HepG2 (cell line): Measurements from ENCODE around the gene CHKB. TPM values are rescaled to one million over a fixed set of nuclear protein-coding genes. Genes with fewer than 3 reads are reported as not detected.
A peak's percentile ranks its signal among the peaks of the same experiment; 100 is the strongest.

Source experiments
- ATAC-seq: fragments of 200-7000 bp; cut with Tn5 transposase; 3 replicates; pipeline ENCODE4 v1.9.1; 2020; ENCODE audit warnings: mild to moderate bottlenecking, moderate library complexity
- BruUV-seq: library from RNA; stranded (reverse); fragments of 400-500 nt; replicated peaks from 2 replicates; lab custom pipeline; 2021; lab: Mats Ljungman, UMichigan
- CTCF ChIA-PET: fragments of 300-600 bp; formaldehyde crosslinking; extraction: SDS; loops from one replicate; lab custom pipeline; 2021; ENCODE audit warnings: low total read pairs, inconsistent platforms, low intra/inter-chr PET ratio; lab: Yijun Ruan, JAX
- POLR2A ChIA-PET: fragments of 350-600 bp; sonication (Branson Sonifier 250); formaldehyde crosslinking; loops from one replicate; lab custom pipeline; 2020; ENCODE audit warnings: antibody characterized with exemption, inconsistent platforms; lab: Yijun Ruan, JAX
- DNase-seq: peaks from one replicate; pipeline ENCODE4 v3.0.0-alpha.2; 2015; ENCODE audit warnings: low spot score
- FAIRE-seq: peaks from 3 replicates; lab custom pipeline; 2011; peaks lifted over from hg19 to GRCh38; lab: Jason Lieb, UNC
- H2AFZ ChIP-seq: one replicate; pipeline ENCODE4 v1.6.1; 2011; ENCODE audit warnings: low read length, inconsistent platforms
- H3K27ac ChIP-seq: fragments of 300-600 bp; 3 replicates; pipeline ENCODE4 v1.8.0; 2011; ENCODE audit warnings: mixed run types, mild to moderate bottlenecking, mixed read lengths, low read length, inconsistent platforms; ENCODE audit not compliant: insufficient read depth; ENCODE audit errors: extremely low read length
- H3K27me3 ChIP-seq, 2 experiments: fragments of 200-600 bp in 1 of 2; 2 replicates in 1 of 2; 3 replicates in 1 of 2; pipeline versions ENCODE4 v1.6.0 to v1.8.0; 2011; ENCODE audit warnings: low read length in 2 of 2, mild to moderate bottlenecking in 2 of 2, moderate library complexity in 2 of 2, inconsistent platforms in 1 of 2; ENCODE audit not compliant: insufficient read depth in 2 of 2, control insufficient read depth in 1 of 2
- H3K36me3 ChIP-seq, 2 experiments: fragments of 200-600 bp in 1 of 2; replicated peaks in 1 of 2; 2 replicates in 1 of 2; 3 replicates in 1 of 2; pipeline versions ENCODE4 v1.5.1 to v1.8.0; 2011; ENCODE audit warnings: low read length in 2 of 2, inconsistent platforms in 1 of 2; ENCODE audit not compliant: insufficient read depth in 2 of 2, control insufficient read depth in 1 of 2
- H3K4me1 ChIP-seq: 2 replicates; pipeline ENCODE4 v1.5.1; 2012; ENCODE audit warnings: low read length, inconsistent platforms; ENCODE audit not compliant: insufficient read depth
- H3K4me2 ChIP-seq: 2 replicates; pipeline ENCODE4 v1.6.0; 2011; ENCODE audit warnings: low read depth, low read length, inconsistent platforms
- H3K4me3 ChIP-seq, 3 experiments: fragments of 200-600 bp in 1 of 3; sonication (generic), shearing (Covaris generic) in 1 of 3; replicated peaks in 1 of 3; 2 replicates each; pipeline ENCODE4 v1.5.1; 2011 to 2016; ENCODE audit warnings: low read length in 3 of 3, inconsistent platforms in 2 of 3, low read depth in 2 of 3, mild to moderate bottlenecking in 2 of 3, control low read depth in 1 of 3, mixed read lengths in 1 of 3; ENCODE audit not compliant: insufficient read depth in 1 of 3
- H3K79me2 ChIP-seq: one replicate; pipeline ENCODE4 v1.6.1; 2011; ENCODE audit warnings: low read length, inconsistent platforms; ENCODE audit not compliant: insufficient read depth
- H3K9ac ChIP-seq: 2 replicates; pipeline ENCODE4 v1.6.0; 2011; ENCODE audit warnings: mild to moderate bottlenecking, low read depth, low read length, inconsistent platforms; ENCODE audit not compliant: insufficient read depth
- H3K9me3 ChIP-seq: 2 replicates; pipeline ENCODE4 v1.5.1; 2012; ENCODE audit warnings: mild to moderate bottlenecking, low read length
- H4K20me1 ChIP-seq: 2 replicates; pipeline ENCODE4 v1.6.0; 2011; ENCODE audit warnings: inconsistent platforms, mild to moderate bottlenecking, low read length, moderate library complexity; ENCODE audit not compliant: insufficient read depth
- ERF ChIP-seq: IDR thresholded peaks from 2 replicates; pipeline ENCODE4 v1.6.1; 2018; ENCODE audit warnings: missing biosample characterization, missing genetic modification reagents
- FOXA3 ChIP-seq: IDR thresholded peaks from 2 replicates; pipeline ENCODE4 v1.6.1; 2016; ENCODE audit warnings: missing genetic modification reagents, missing compliant biosample characterization
- MATR3 ChIP-seq: sonication (generic); formaldehyde crosslinking; IDR thresholded peaks from 2 replicates; pipeline ENCODE4 v1.4.0; 2020; ENCODE audit warnings: missing genetic modification reagents
- NRL ChIP-seq: sonication (generic); formaldehyde crosslinking; IDR thresholded peaks from 2 replicates; pipeline ENCODE4 v1.5.0; 2020; ENCODE audit warnings: missing genetic modification reagents, mild to moderate bottlenecking, moderate library complexity, borderline replicate concordance
- ONECUT2 ChIP-seq: sonication (generic); formaldehyde crosslinking; IDR thresholded peaks from 2 replicates; pipeline ENCODE4 v1.4.0; 2020; ENCODE audit warnings: missing genetic modification reagents
- RBFOX2 ChIP-seq: fragments of 200-400 bp; formaldehyde crosslinking; IDR thresholded peaks from 2 replicates; pipeline ENCODE4 v1.6.1; 2017; ENCODE audit warnings: low read depth, mild to moderate bottlenecking, low read length
- RELA ChIP-seq: sonication (generic); formaldehyde crosslinking; IDR thresholded peaks from 2 replicates; pipeline ENCODE4 v1.4.0; 2020; ENCODE audit warnings: missing genetic modification reagents
- SAFB2 ChIP-seq: sonication (generic); formaldehyde crosslinking; IDR thresholded peaks from 2 replicates; pipeline ENCODE4 v1.5.1; 2020; ENCODE audit warnings: missing genetic modification reagents, low read depth, mild to moderate bottlenecking, borderline replicate concordance
- SIX4 ChIP-seq: sonication (generic); formaldehyde crosslinking; IDR thresholded peaks from 2 replicates; pipeline ENCODE4 v1.4.0; 2020; ENCODE audit warnings: missing genetic modification reagents
- TAF1 ChIP-seq: sonication (generic); formaldehyde crosslinking; IDR thresholded peaks from 2 replicates; pipeline ENCODE4 v1.4.0; 2020; ENCODE audit warnings: missing genetic modification reagents
- TCF7L2 ChIP-seq: IDR thresholded peaks from 2 replicates; pipeline ENCODE4 v1.6.1; 2011; ENCODE audit warnings: mild to moderate bottlenecking, low read depth, low read length, moderate library complexity
- TOPORS ChIP-seq: sonication (generic); formaldehyde crosslinking; IDR thresholded peaks from 2 replicates; pipeline ENCODE4 v1.8.0; 2023; ENCODE audit warnings: mild to moderate bottlenecking, missing genetic modification reagents
- ZFP36L1 ChIP-seq: sonication (generic); formaldehyde crosslinking; IDR thresholded peaks from 2 replicates; pipeline ENCODE4 v1.8.0; 2022; ENCODE audit warnings: mild to moderate bottlenecking, missing genetic modification reagents, moderate library complexity
- ZFX ChIP-seq: sonication (generic); formaldehyde crosslinking; IDR thresholded peaks from 2 replicates; pipeline ENCODE4 v1.4.0; 2020; ENCODE audit warnings: mild to moderate bottlenecking, low read depth, missing genetic modification reagents, moderate library complexity
- ZFYVE20 ChIP-seq: sonication (generic); formaldehyde crosslinking; IDR thresholded peaks from 2 replicates; pipeline ENCODE4 v1.8.0; 2023; ENCODE audit warnings: low read depth, mild to moderate bottlenecking, moderate library complexity, missing genetic modification reagents, borderline replicate concordance
- ZNF280D ChIP-seq: sonication (generic); formaldehyde crosslinking; IDR thresholded peaks from 2 replicates; pipeline ENCODE4 v1.5.1; 2020; ENCODE audit warnings: mild to moderate bottlenecking, missing genetic modification reagents
- ZNF446 ChIP-seq: sonication (generic); formaldehyde crosslinking; IDR thresholded peaks from 2 replicates; pipeline ENCODE4 v1.5.0; 2020; ENCODE audit warnings: mild to moderate bottlenecking, missing genetic modification reagents
- ZNF460 ChIP-seq: sonication (generic); formaldehyde crosslinking; IDR thresholded peaks from 2 replicates; pipeline ENCODE4 v1.5.1; 2020; ENCODE audit warnings: missing genetic modification reagents, mild to moderate bottlenecking, borderline replicate concordance
- ZNF484 ChIP-seq: sonication (generic); formaldehyde crosslinking; IDR thresholded peaks from 2 replicates; pipeline ENCODE4 v1.5.1; 2020; ENCODE audit warnings: mild to moderate bottlenecking, low read depth, missing genetic modification reagents, borderline replicate concordance
- ZNF550 ChIP-seq: sonication (generic); formaldehyde crosslinking; IDR thresholded peaks from 2 replicates; pipeline ENCODE4 v1.4.0; 2020; ENCODE audit warnings: mild to moderate bottlenecking, missing genetic modification reagents, borderline replicate concordance
- WGBS: methylation state at CpG from one replicate; pipeline ENCODE4 v1.1.6; 2017; ENCODE audit warnings: low lambda C conversion rate; 5-methylcytosine and 5-hydroxymethylcytosine counted together
- in situ Hi-C: cut with HindIII; loops from 2 replicates; pipeline ENCODE4 v1.10.0; 2017; ENCODE audit warnings: low pct_unique_long_range_greater_than_20kb; ENCODE audit not compliant: extremely low pct_ligation_motif_present
- intact Hi-C: fragments of 100-400 bp; cut with micrococcal nuclease; formaldehyde crosslinking; loops from one replicate; pipeline ENCODE4 v1.10.0; 2022; ENCODE audit not compliant: unreplicated experiment
- polyA plus RNA-seq, 8 experiments: library from polyadenylated mRNA; depleted of rRNA in 3 of 8; stranded (reverse) in 7 of 8; unstranded in 1 of 8; fragments of >200 nt; fragmentation: Illumina TruSeq in 4 of 8; extraction: Trizol in 4 of 8; gene quantifications; 2 replicates each; pipeline versions ENCODE4 v1.2.1 to v1.2.3, GENCODE V29; 2011 to 2016; ENCODE audit warnings: low read depth in 4 of 8, missing spikeins in 1 of 8, mixed read lengths in 1 of 8; ENCODE audit not compliant: insufficient read depth in 1 of 8
- total RNA-seq, 5 experiments: library from RNA; depleted of rRNA; stranded (reverse); fragments of >200 nt; fragmentation: Illumina TruSeq; extraction: Trizol; gene quantifications; 2 replicates each; pipeline ENCODE4 v1.2.3, GENCODE V29; 2016; ENCODE audit warnings: low read depth in 1 of 5
- TF ChIP-seq, protein P1 (sequence below): sonication (generic); formaldehyde crosslinking; IDR thresholded peaks from 2 replicates; pipeline ENCODE4 v1.9.0; 2022; ENCODE audit warnings: missing genetic modification reagents, mild to moderate bottlenecking, borderline replicate concordance

Gene CHKB
- total and polyA plus RNA-seq, 2 of the 13 experiments (the other 11 are each of a cell fraction or from before 2014, with no cell fraction given), result 24.5 to 42.7 TPM

- peak overlapping the region; percentile 28 for H3K27ac ChIP-seq
- H2AFZ ChIP-seq, result no peak overlapping the region
- 9% methylated on average over 16 of the region's 22 CpGs for WGBS
- TF ChIP-seq ZFYVE20 (CRISPR knock-in tag) (no peak), RBFOX2 (peak; percentile 49), ONECUT2 (CRISPR knock-in tag) (no peak), NRL (CRISPR knock-in tag) (no peak), SAFB2 (CRISPR knock-in tag) (no peak), ZFX (peak; percentile 81), TCF7L2 (no peak), RELA (no peak), TOPORS (no peak), SIX4 (no peak), ZFP36L1 (no peak), MATR3 (no peak), TAF1 (CRISPR knock-in tag) (peak; percentile 43), ERF (CRISPR knock-in tag) (no peak), ZNF280D (no peak), FOXA3 (CRISPR knock-in tag) (peak; percentile 57; the same call in 1 of the 2 replicates), ZNF460 (CRISPR knock-in tag) (no peak), ZNF446 (CRISPR knock-in tag) (no peak), ZNF484 (CRISPR knock-in tag) (no peak), ZNF550 (CRISPR knock-in tag) (0 out of 2 replicates have a peak, but pooled peaks have one; percentile 81)
- TF ChIP-seq, protein P1, sequence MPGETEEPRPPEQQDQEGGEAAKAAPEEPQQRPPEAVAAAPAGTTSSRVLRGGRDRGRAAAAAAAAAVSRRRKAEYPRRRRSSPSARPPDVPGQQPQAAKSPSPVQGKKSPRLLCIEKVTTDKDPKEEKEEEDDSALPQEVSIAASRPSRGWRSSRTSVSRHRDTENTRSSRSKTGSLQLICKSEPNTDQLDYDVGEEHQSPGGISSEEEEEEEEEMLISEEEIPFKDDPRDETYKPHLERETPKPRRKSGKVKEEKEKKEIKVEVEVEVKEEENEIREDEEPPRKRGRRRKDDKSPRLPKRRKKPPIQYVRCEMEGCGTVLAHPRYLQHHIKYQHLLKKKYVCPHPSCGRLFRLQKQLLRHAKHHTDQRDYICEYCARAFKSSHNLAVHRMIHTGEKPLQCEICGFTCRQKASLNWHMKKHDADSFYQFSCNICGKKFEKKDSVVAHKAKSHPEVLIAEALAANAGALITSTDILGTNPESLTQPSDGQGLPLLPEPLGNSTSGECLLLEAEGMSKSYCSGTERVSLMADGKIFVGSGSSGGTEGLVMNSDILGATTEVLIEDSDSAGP (CRISPR knock-in tag), result peak; percentile 61; the same call in 1 of the 2 replicates
These were observed 30.8 kb upstream of the CHKB start for GRCh38 chr22:50613291-50613981.

More at GRCh38 chr22:50613291-50613981, 30.8 kb upstream of the CHKB start:
- ChIA-PET POLR2A (interaction anchor here (0.7 to 1.6 kb wide), 5 partner anchors 9 to 88 kb away, joined by 4 to 5 read pairs (median 4); partner anchors contain the start of genes CHKB and SCO2), CTCF (interaction anchor here (1.0 kb wide), 1 partner anchor 51 kb away, joined by 3 read pairs; the partner anchor contains the start of gene SYCE3)
- H3K4me2 ChIP-seq, result peak overlapping the region; percentile 78
- in situ Hi-C loops, result loop anchor here (5.0 kb wide), 1 partner anchor 36 kb away; the partner anchor contains the start of gene CPT1B
- H3K36me3 ChIP-seq, result no peaks in the 10 kb centered on the region
- peaks cover 0 to 6% of the 10 kb centered on the region in 2 experiments; a peak in 1 of 5 replicates for H3K27me3 ChIP-seq
- no peaks in the 10 kb centered on the region for H3K79me2 ChIP-seq
- peaks cover 22% of the 10 kb centered on the region for H3K4me1 ChIP-seq
- H3K9me3 ChIP-seq, result no peaks in the 10 kb centered on the region
- peak overlapping the region; percentile 37; the same call in 1 of the 2 replicates for H3K9ac ChIP-seq
- peak overlapping the region; percentile 45 to 71 (median 46); a peak in 5 of 6 replicates for H3K4me3 ChIP-seq
- FAIRE-seq, result peak; percentile 84
- intact Hi-C loops, result no loop called here
- peak; percentile 96 for ATAC-seq
- H4K20me1 ChIP-seq, result no peaks in the 10 kb centered on the region
- DNase-seq, result peak; percentile 71
- BruUV-seq, result no TSS peak
